Esophagus muscularis mucosa (tissue), 4 donors: Measurements from ENCODE around the gene ARID1B. TPM values are rescaled to one million over a fixed set of nuclear protein-coding genes. Genes with fewer than 3 reads are reported as not detected.

Experiments
- DNase-seq: peaks from one replicate; pipeline ENCODE4 v3.0.0-alpha.2; 2017; ENCODE audit errors: extremely low spot score
- H3K27ac ChIP-seq, 4 donors: fragments of 200-600 bp; sonication (generic); replicated peaks in 1 of 4; 1 replicate in 3 of 4; 2 replicates in 1 of 4; pipeline ENCODE4 v1.5.1; 2016 to 2019; ENCODE audit warnings: mild to moderate bottlenecking in 1 of 4
- H3K27me3 ChIP-seq, 4 donors: fragments of 200-600 bp; sonication (generic); one replicate each; pipeline versions ENCODE4 v1.5.1 to v1.6.0; 2016 to 2019
- H3K36me3 ChIP-seq, 4 donors: fragments of 200-600 bp; sonication (generic); one replicate each; pipeline ENCODE4 v1.5.1; 2016 to 2019
- H3K4me1 ChIP-seq, 4 donors: fragments of 200-600 bp; sonication (generic); one replicate each; pipeline ENCODE4 v1.5.1; 2016 to 2019
- H3K4me3 ChIP-seq, 4 donors: fragments of 200-600 bp; sonication (generic); 1 replicate in 2 of 4; 2 replicates in 2 of 4; pipeline ENCODE4 v1.5.1; 2016 to 2019; ENCODE audit warnings: mild to moderate bottlenecking in 4 of 4, moderate library complexity in 1 of 4
- H3K9me3 ChIP-seq, 4 donors: fragments of 200-600 bp; sonication (generic); 1 replicate in 3 of 4; 2 replicates in 1 of 4; pipeline ENCODE4 v1.5.1; 2016 to 2019
- EP300 ChIP-seq: sonication (generic); formaldehyde crosslinking; IDR thresholded peaks from one replicate; pipeline ENCODE4 v1.6.1; 2017; ENCODE audit warnings: antibody characterized with exemption
- POLR2A ChIP-seq: fragments of 450-650 bp; IDR thresholded peaks from one replicate; pipeline ENCODE4 v1.6.1; 2017; ENCODE audit warnings: antibody characterized with exemption, moderate library complexity, mild to moderate bottlenecking, low read depth
- POLR2AphosphoS5 ChIP-seq, 2 donors: sonication (generic); formaldehyde crosslinking; IDR thresholded peaks; one replicate each; pipeline ENCODE4 v1.6.1; 2017; ENCODE audit warnings: antibody characterized with exemption in 2 of 2
- WGBS: methylation state at CpG from one replicate; pipeline ENCODE4 v1.1.5; 2018; 5-methylcytosine and 5-hydroxymethylcytosine counted together
- intact Hi-C: fragments of 100-400 bp; cut with DNase I; formaldehyde crosslinking; loops from one replicate; pipeline ENCODE4 v1.15.1; 2023
- total RNA-seq, 4 donors: library from RNA; depleted of rRNA; stranded (reverse); fragments of >200 nt; gene quantifications; one replicate each; pipeline versions ENCODE4 v1.1.0 to v1.2.1, GENCODE V29; 2016
- TF ChIP-seq, protein P1 (sequence below), 3 experiments: fragments of 200-600 bp in 2 of 3; fragments of 450-650 bp in 1 of 3; sonication (generic) in 2 of 3; IDR thresholded peaks; one replicate each; pipeline ENCODE4 v1.5.1; 2017 to 2019; ENCODE audit warnings: antibody characterized with exemption in 3 of 3, mild to moderate bottlenecking in 2 of 3, moderate library complexity in 1 of 3

Gene ARID1B
- total RNA-seq, 4 donors from 2014 or later, result 55.0 to 87.2 (median 72.7) TPM

DNA sequence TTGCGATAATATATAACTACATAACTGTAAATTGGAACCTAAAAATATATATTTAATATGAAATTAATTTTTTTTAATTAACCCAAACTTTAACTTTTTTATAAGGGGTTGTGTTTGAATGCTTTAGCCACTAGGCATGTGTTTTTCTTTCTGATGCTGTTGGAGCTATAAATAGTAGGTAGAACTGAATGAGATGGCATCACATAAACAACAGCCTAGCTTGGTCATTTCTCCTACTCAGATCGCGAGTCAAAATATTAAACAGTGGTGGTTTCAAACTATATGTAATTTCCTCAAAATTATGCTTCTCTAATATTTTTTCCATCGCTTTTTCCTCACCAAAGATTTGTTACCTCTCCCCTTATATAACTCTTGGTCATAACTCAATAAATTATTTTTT is 243.2 kb downstream of the ARID1B start:
- 19% methylated on average over 4 of the region's 4 CpGs for WGBS
- Histone ChIP-seq H3K36me3 (no peaks in the 10 kb centered on the region), H3K4me3 (peak overlapping the region; percentile 74 to 93 (median 80)), H3K27ac (peak overlapping the region; percentile 96 to 100 (median 98)), H3K27me3 (no peaks in the 10 kb centered on the region), H3K4me1 (peaks cover 26 to 54% (median 41%) of the 10 kb centered on the region in 4 donors), H3K9me3 (no peaks in the 10 kb centered on the region)
- TF ChIP-seq POLR2AphosphoS5 (IDR thresholded peaks at IDR 0.05) (no peak), POLR2A (no peak), EP300 (no peak)
- TF ChIP-seq, protein P1, sequence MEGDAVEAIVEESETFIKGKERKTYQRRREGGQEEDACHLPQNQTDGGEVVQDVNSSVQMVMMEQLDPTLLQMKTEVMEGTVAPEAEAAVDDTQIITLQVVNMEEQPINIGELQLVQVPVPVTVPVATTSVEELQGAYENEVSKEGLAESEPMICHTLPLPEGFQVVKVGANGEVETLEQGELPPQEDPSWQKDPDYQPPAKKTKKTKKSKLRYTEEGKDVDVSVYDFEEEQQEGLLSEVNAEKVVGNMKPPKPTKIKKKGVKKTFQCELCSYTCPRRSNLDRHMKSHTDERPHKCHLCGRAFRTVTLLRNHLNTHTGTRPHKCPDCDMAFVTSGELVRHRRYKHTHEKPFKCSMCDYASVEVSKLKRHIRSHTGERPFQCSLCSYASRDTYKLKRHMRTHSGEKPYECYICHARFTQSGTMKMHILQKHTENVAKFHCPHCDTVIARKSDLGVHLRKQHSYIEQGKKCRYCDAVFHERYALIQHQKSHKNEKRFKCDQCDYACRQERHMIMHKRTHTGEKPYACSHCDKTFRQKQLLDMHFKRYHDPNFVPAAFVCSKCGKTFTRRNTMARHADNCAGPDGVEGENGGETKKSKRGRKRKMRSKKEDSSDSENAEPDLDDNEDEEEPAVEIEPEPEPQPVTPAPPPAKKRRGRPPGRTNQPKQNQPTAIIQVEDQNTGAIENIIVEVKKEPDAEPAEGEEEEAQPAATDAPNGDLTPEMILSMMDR (IDR thresholded peaks at IDR 0.05), result no peak
- intact Hi-C loops, result loop anchor here (2.0 to 10.0 kb wide), 2 partner anchors 242 to 456 kb away; no protein-coding TSS in a partner anchor
- DNase-seq, result no peak

DNA sequence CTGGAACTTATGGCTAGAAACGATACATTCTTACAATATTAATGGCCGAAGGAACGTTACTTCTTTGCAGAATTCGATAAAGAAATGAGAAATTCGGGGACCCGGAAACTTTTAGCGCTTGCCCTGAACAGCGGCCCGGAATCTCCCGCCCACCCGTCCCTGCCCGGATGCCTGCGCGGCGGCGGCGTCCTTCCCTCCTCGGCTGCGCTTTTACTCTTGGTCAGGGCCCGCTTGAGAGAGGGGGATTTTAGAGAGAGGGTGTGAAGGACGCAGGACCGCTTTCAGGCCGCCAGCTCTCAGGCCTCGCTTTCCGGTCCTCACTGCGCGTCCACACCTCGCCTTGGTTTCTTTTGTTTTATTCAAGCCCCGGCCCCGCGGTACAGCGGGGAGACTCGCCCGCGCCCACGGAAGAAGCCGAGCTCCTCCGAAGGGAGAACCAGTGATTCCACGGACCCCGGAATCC is 243.7 kb downstream of the ARID1B start:
- 0% methylated on average over 35 of the region's 40 CpGs for WGBS
- Histone ChIP-seq H3K9me3 (no peaks in the 10 kb centered on the region), H3K36me3 (no peaks in the 10 kb centered on the region), H3K27ac (peak overlapping the region; percentile 96 to 100 (median 98)), H3K4me1 (peaks cover 26 to 56% (median 41%) of the 10 kb centered on the region in 4 donors), H3K4me3 (peak overlapping the region; percentile 74 to 93 (median 80)), H3K27me3 (no peaks in the 10 kb centered on the region)
- no peak for TF ChIP-seq EP300
- peak; percentile 95 for DNase-seq
- intact Hi-C loops, result loop anchor here (2.0 to 10.0 kb wide), 2 partner anchors 242 to 456 kb away; no protein-coding TSS in a partner anchor

DNA sequence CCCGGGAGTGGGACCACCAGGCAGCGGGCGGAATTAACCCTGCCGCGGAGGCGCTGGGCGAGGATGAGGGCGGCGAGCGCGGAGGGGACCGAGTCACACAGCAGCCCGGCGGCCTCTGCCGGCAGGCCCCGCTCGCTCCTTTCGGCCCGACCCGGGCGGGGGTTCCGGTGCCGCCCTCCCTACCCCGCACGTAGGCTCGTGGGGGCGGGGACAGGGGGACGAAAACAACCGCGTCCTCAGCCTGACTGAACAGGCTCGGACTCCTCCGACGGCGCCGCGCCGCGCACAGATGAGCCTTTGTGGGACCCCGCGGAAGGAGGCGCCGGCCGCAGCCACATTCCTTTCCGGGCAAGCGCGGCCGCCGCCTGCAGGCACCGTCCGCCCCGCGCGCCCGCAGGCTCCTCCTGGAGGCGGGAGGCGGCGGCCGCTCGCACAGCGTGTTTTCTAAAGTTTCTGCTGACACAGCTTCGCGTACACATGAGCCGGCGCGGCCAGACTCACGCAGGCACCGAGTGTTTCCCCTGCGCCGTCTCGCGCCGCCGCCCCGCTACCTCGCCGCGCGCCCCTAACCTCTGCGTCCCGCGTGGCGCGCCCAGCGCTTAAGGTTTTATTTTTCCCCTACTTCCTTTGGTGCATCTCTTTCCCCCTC is 244.3 kb downstream of the ARID1B start:
- Histone ChIP-seq H3K9me3 (no peaks in the 10 kb centered on the region), H3K4me3 (peak overlapping the region; percentile 74 to 93 (median 80)), H3K27ac (peak overlapping the region; percentile 96 to 100 (median 98)), H3K36me3 (no peaks in the 10 kb centered on the region), H3K4me1 (peaks cover 26 to 59% (median 41%) of the 10 kb centered on the region in 4 donors), H3K27me3 (no peaks in the 10 kb centered on the region)
- WGBS, result under 1% methylated on average over 46 of the region's 84 CpGs
- TF ChIP-seq POLR2A (peak; percentile 95), EP300 (no peak), POLR2AphosphoS5 (IDR thresholded peaks at IDR 0.05) (peak; percentile 98)
- TF ChIP-seq, protein P1 (IDR thresholded peaks at IDR 0.05), result peak; percentile 27 to 56 (median 28)
- DNase-seq, result peak; percentile 96
- intact Hi-C loops, result loop anchor here (2.0 to 10.0 kb wide), 2 partner anchors 243 to 457 kb away; no protein-coding TSS in a partner anchor

DNA sequence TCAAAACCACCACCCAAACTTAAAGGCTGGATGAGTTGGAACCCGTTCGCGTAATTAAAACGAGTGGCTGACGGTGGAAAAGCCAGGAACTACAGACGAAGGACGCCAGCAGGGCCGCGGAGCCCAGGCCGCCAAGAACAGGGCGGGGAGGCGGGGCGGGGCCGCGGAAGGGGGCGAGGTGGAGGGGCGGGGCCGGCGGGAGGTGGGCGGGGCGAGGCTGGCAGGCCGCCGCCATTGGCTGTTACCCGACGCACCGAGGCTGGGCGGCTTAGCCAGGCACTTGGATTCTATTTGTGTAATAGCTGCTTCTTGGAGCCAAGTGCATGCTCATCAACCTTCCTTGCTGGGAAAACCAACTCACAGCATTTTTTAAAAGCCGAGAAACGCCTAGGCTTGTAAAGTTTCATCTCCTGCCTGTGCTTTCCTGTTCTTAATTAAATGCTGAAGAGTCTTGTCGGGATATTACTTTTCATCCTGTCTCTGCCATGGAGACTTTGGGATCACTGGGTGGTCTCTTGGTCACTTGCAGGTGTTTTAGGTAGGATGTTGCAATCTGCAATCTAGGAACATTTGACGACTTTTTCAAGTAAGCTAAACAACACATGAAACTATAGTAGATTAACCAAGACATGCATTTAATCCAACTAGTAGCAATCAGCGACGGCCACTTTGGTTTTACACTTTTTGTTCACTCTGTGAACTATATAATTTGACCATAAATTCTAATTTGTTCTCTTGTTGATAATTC is 245.0 kb downstream of the ARID1B start:
- Histone ChIP-seq H3K9me3 (no peaks in the 10 kb centered on the region), H3K27me3 (no peaks in the 10 kb centered on the region), H3K27ac (peak overlapping the region; percentile 96 to 100 (median 98)), H3K36me3 (no peaks in the 10 kb centered on the region), H3K4me1 (peaks cover 26 to 63% (median 41%) of the 10 kb centered on the region in 4 donors), H3K4me3 (peak overlapping the region; percentile 74 to 93 (median 80))
- TF ChIP-seq POLR2A, result peak; percentile 16
- TF ChIP-seq, protein P1 (IDR thresholded peaks at IDR 0.05), result no peak
- no peak for TF ChIP-seq EP300
- peak; percentile 69 to 82 for TF ChIP-seq POLR2AphosphoS5 (IDR thresholded peaks at IDR 0.05)
- intact Hi-C loops, result loop anchor here (2.0 to 10.0 kb wide), 3 partner anchors 243 to 457 kb away; no protein-coding TSS in a partner anchor
- DNase-seq, result peak; percentile 98
- WGBS, result 5% methylated on average over 18 of the region's 33 CpGs

DNA sequence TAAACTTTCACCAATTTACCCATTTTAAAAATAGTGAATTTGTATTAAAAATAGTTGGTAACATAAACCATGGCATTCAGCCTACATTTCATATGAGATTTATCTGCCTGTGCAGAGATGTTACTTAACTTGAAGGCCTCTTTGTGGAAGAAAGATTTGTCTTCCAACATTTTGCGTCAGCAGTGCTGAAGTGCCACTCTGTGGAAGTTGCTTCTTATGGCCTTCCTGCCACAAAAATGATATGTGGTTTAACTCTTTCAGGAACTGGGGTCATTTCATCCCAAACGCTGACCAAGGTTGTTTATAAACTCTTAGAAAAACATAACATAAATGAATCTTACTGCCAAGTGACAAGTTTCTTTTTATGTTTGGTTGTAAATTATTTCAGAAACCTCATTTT is 246.8 kb downstream of the ARID1B start:
- intact Hi-C loops, result loop anchor here (2.0 to 10.0 kb wide), 2 partner anchors 337 to 459 kb away; no protein-coding TSS in a partner anchor
- Histone ChIP-seq H3K27me3 (no peaks in the 10 kb centered on the region), H3K27ac (peak overlapping the region; percentile 96 to 100 (median 98)), H3K4me1 (peaks cover 26 to 49% (median 37%) of the 10 kb centered on the region in 4 donors), H3K9me3 (no peaks in the 10 kb centered on the region), H3K36me3 (no peaks in the 10 kb centered on the region), H3K4me3 (no peak overlapping the region)
- no peak for DNase-seq
- peak in 1 of 2 donors; percentile 16 for TF ChIP-seq POLR2AphosphoS5 (IDR thresholded peaks at IDR 0.05)
- no peak for TF ChIP-seq EP300
- TF ChIP-seq, protein P1 (IDR thresholded peaks at IDR 0.05), result no peak
- no peak for TF ChIP-seq POLR2A
- 25% methylated on average over 2 of the region's 2 CpGs for whole genome bisulfite sequencing
